Forelimb muscle (tissue), 1 donor: ENCODE measurements around the gene MDM4. TPM values are rescaled to one million over a fixed set of nuclear protein-coding genes. Genes with fewer than 3 reads are reported as not detected.
"Not testable (repeated sequence)": the region's sequence is repeated elsewhere in the genome, so short reads cannot be mapped to it uniquely, and the experiment has no call there.

Experiments
- DNase-seq: peaks from one replicate; pipeline ENCODE4 v3.0.0-alpha.2; 2013; ENCODE audit warnings: low read depth
- polyA plus RNA-seq: library from polyadenylated mRNA; unstranded; fragments of 120-200 nt; gene quantifications from one replicate; pipeline ENCODE4 v1.2.1, GENCODE V29; 2013; ENCODE audit not compliant: insufficient read length

The MDM4 gene
- polyA plus RNA-seq, 1 donor, result 33.1 TPM

GRCh38 chr1:204562075-204562990 lies 46.1 kb downstream of the MDM4 start:
- DNase-seq, result no peak

- no peak for DNase-seq
These were observed 47.1 kb downstream of the MDM4 start for GRCh38 chr1:204563307-204563706.

GRCh38 chr1:204563780-204564179 lies 47.6 kb downstream of the MDM4 start:
- DNase-seq, result no peak

GRCh38 chr1:204564835-204565234 lies 48.6 kb downstream of the MDM4 start:
- no peak for DNase-seq

GRCh38 chr1:204565617-204566582 lies 49.7 kb downstream of the MDM4 start:
- no peak for DNase-seq

GRCh38 chr1:204566583-204566955 lies 50.4 kb downstream of the MDM4 start:
- no peak for DNase-seq

- no peak for DNase-seq
These were observed 50.9 kb downstream of the MDM4 start for GRCh38 chr1:204567071-204567470.

GRCh38 chr1:204568576-204569315 lies 52.5 kb downstream of the MDM4 start:
- no peak for DNase-seq

GRCh38 chr1:204569478-204569877 lies 53.3 kb downstream of the MDM4 start:
- DNase-seq, result no peak

GRCh38 chr1:204570021-204570420 lies 53.8 kb downstream of the MDM4 start:
- DNase-seq, result not testable (repeated sequence)

GRCh38 chr1:204571128-204571527 lies 54.9 kb downstream of the MDM4 start:
- DNase-seq, result no peak

- DNase-seq, result no peak
These were observed 55.4 kb downstream of the MDM4 start for GRCh38 chr1:204571631-204572030.

GRCh38 chr1:204572923-204573922 lies 57.0 kb downstream of the MDM4 start:
- no peak for DNase-seq

- no peak for DNase-seq
These were observed 58.0 kb downstream of the MDM4 start for GRCh38 chr1:204574016-204574864.

- DNase-seq, result no peak
These were observed 58.6 kb downstream of the MDM4 start for GRCh38 chr1:204574865-204575163.

GRCh38 chr1:204575221-204576190 lies 59.3 kb downstream of the MDM4 start:
- no peak for DNase-seq

- DNase-seq, result no peak
These were observed 60.2 kb downstream of the MDM4 start for GRCh38 chr1:204576422-204576821.

- DNase-seq, result no peak
These were observed 61.7 kb downstream of the MDM4 start for GRCh38 chr1:204577794-204578478.
